H1 (cell line): Measurements from ENCODE around the gene C4B.
"Not testable (repeated sequence)": the region's sequence is repeated elsewhere in the genome, so short reads cannot be mapped to it uniquely, and the experiment has no call there.

Source experiments
- CTCF ChIP-seq, 3 experiments: IDR thresholded peaks; 1 replicate in 2 of 3; 2 replicates in 1 of 3; pipeline versions ENCODE4 v1.5.1 to v1.6.1; 2011; ENCODE audit warnings: low read length in 3 of 3, mild to moderate bottlenecking in 3 of 3, inconsistent platforms in 2 of 3, low read depth in 1 of 3, moderate library complexity in 1 of 3; ENCODE audit not compliant: insufficient read depth in 1 of 3; ENCODE audit errors: control extremely low read depth in 1 of 3
- EP300 ChIP-seq, 2 experiments: IDR thresholded peaks; 1 replicate in 1 of 2; 2 replicates in 1 of 2; pipeline ENCODE4 v1.6.1; 2011 to 2012; ENCODE audit warnings: low read depth in 2 of 2, low read length in 2 of 2, mild to moderate bottlenecking in 2 of 2, borderline replicate concordance in 1 of 2, inconsistent platforms in 1 of 2, moderate library complexity in 1 of 2
- NRF1 ChIP-seq: IDR thresholded peaks from 2 replicates; pipeline ENCODE4 v1.6.1; 2011; ENCODE audit warnings: mild to moderate bottlenecking, low read depth, low read length, improper control_type of control experiment

GRCh38 chr6:32005538-32005880 is 9.1 kb upstream of the C4B start:
- not testable (repeated sequence) for TF ChIP-seq CTCF (IDR thresholded peaks at IDR 0.05; ENCODE audit: control extremely low read depth in 1 of 3, insufficient read depth in 1 of 3, low read depth in 1 of 3, low read length in 3 of 3); NRF1; EP300 (IDR thresholded peaks at IDR 0.05; ENCODE audit: borderline replicate concordance in 1 of 2, low read depth in 2 of 2, low read length in 2 of 2)
